Suprapubic skin (tissue), 4 donors: ENCODE measurements around the gene ENDOD1.

ENCODE experiments used
- CTCF ChIP-seq, 2 donors: fragments of 200-600 bp in 1 of 2; fragments of 450-650 bp in 1 of 2; sonication (generic) in 1 of 2; IDR thresholded peaks; one replicate each; pipeline ENCODE4 v1.5.1; 2016 to 2019; ENCODE audit warnings: antibody characterized with exemption in 2 of 2, mild to moderate bottlenecking in 1 of 2, moderate library complexity in 1 of 2
- POLR2A ChIP-seq, 2 donors: fragments of 450-650 bp; IDR thresholded peaks; one replicate each; pipeline ENCODE4 v1.6.1; 2017; ENCODE audit warnings: antibody characterized with exemption in 2 of 2, mild to moderate bottlenecking in 2 of 2, moderate library complexity in 2 of 2
- POLR2AphosphoS5 ChIP-seq, 3 donors: sonication (generic); formaldehyde crosslinking; IDR thresholded peaks; one replicate each; pipeline ENCODE4 v1.6.1; 2017; ENCODE audit warnings: antibody characterized with exemption in 3 of 3

DNA sequence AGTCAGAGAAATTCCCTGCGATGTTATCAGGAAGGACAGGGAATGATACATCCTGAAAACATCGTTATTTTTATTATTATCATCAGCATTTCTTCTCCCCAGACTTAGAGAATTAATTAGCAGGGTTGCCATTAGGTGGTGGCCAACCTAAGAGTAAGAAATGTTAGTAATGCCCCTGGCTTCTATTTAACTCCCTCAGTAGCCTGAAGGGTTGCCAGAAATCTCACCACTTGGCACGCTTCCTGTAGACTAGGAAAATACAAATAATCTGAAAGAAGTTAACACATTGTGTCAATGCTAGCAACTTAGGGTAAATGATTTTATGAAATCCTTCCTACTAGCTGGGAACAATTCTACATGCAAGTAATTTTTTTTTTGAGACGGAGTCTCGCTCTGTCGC is 45.5 kb downstream of the ENDOD1 start:
- TF ChIP-seq CTCF (IDR thresholded peaks at IDR 0.05), result no peak
- TF ChIP-seq POLR2A (IDR thresholded peaks at IDR 0.05), result no peak
- TF ChIP-seq POLR2AphosphoS5 (IDR thresholded peaks at IDR 0.05), result no peak
